A673 (cell line): Measurements from ENCODE around the gene SLC25A1. TPM values are rescaled to one million over a fixed set of nuclear protein-coding genes. Genes with fewer than 3 reads are reported as not detected.

Experiments used
- BruUV-seq: library from RNA; stranded (reverse); fragments of 400-500 nt; replicated peaks from 2 replicates; lab custom pipeline; 2021; lab: Mats Ljungman, UMichigan
- CTCF ChIA-PET: fragments of 300-600 bp; sonication (Branson Sonifier 250); formaldehyde crosslinking; loops from one replicate; lab custom pipeline; 2022; ENCODE audit warnings: antibody characterized with exemption; lab: Charles Lee
- POLR2A ChIA-PET: fragments of 300-600 bp; sonication (Branson Sonifier 250); formaldehyde crosslinking; loops from one replicate; lab custom pipeline; 2022; ENCODE audit warnings: antibody characterized with exemption; ENCODE audit not compliant: low non-redundant PET; lab: Charles Lee
- DNase-seq: peaks from one replicate; pipeline ENCODE4 v3.0.0-alpha.2; 2015; ENCODE audit warnings: low spot score
- H3K27ac ChIP-seq: fragments of 200-600 bp; sonication (generic); 2 replicates; pipeline ENCODE4 v1.5.1; 2016; ENCODE audit warnings: mixed run types, low read depth, mild to moderate bottlenecking, mixed read lengths, antibody characterized with exemption, low read length; ENCODE audit not compliant: poor library complexity, severe bottlenecking
- H3K27me3 ChIP-seq: fragments of 200-600 bp; sonication (generic); replicated peaks from 2 replicates; pipeline ENCODE4 v1.6.1; 2017; ENCODE audit warnings: mixed run types, low read depth, mild to moderate bottlenecking, mixed read lengths, antibody characterized with exemption, low read length; ENCODE audit not compliant: insufficient read depth, poor library complexity
- H3K36me3 ChIP-seq: fragments of 200-600 bp; sonication (generic); 2 replicates; pipeline ENCODE4 v1.6.1; 2016; ENCODE audit warnings: mixed run types, mild to moderate bottlenecking, mixed read lengths, antibody characterized with exemption, low read length; ENCODE audit not compliant: insufficient read depth, poor library complexity, severe bottlenecking
- H3K4me1 ChIP-seq: fragments of 200-600 bp; sonication (generic); 2 replicates; pipeline ENCODE4 v1.6.1; 2017; ENCODE audit warnings: mixed run types, mild to moderate bottlenecking, mixed read lengths, antibody characterized with exemption, low read length; ENCODE audit not compliant: insufficient read depth, poor library complexity, severe bottlenecking
- H3K4me3 ChIP-seq: fragments of 200-600 bp; sonication (generic); 2 replicates; pipeline ENCODE4 v1.5.1; 2016; ENCODE audit warnings: low read depth, mixed run types, mild to moderate bottlenecking, mixed read lengths, low read length; ENCODE audit not compliant: poor library complexity, severe bottlenecking
- H3K9me3 ChIP-seq: fragments of 200-600 bp; sonication (generic); 2 replicates; pipeline ENCODE4 v1.6.1; 2016; ENCODE audit warnings: mixed run types, low read depth, mild to moderate bottlenecking, mixed read lengths, antibody characterized with exemption, low read length; ENCODE audit not compliant: poor library complexity, severe bottlenecking
- EZH2 ChIP-seq: fragments of 200-600 bp; sonication (generic); IDR thresholded peaks from 2 replicates; pipeline ENCODE4 v1.6.1; 2017; ENCODE audit warnings: borderline replicate concordance, low read depth, mild to moderate bottlenecking, mixed read lengths, antibody characterized with exemption, low read length; ENCODE audit not compliant: poor library complexity, severe bottlenecking
- intact Hi-C: fragments of 100-400 bp; cut with micrococcal nuclease; formaldehyde crosslinking; loops from one replicate; pipeline ENCODE4 v1.10.0; 2022; ENCODE audit not compliant: unreplicated experiment
- total RNA-seq: library from RNA; stranded (reverse); gene quantifications from 2 replicates; pipeline ENCODE4 v1.2.3, GENCODE V29; 2021
- TF ChIP-seq, protein P1 (sequence below): fragments of 300-800, 200-600 bp; sonication (generic); conservative IDR thresholded peaks from 2 replicates; pipeline ENCODE4 v1.5.1; 2017; ENCODE audit warnings: low read depth, mild to moderate bottlenecking, antibody characterized with exemption, low read length, moderate library complexity, mixed read lengths

Gene SLC25A1
- total RNA-seq, 1 experiment from 2014 or later, result 91.0 TPM

DNA sequence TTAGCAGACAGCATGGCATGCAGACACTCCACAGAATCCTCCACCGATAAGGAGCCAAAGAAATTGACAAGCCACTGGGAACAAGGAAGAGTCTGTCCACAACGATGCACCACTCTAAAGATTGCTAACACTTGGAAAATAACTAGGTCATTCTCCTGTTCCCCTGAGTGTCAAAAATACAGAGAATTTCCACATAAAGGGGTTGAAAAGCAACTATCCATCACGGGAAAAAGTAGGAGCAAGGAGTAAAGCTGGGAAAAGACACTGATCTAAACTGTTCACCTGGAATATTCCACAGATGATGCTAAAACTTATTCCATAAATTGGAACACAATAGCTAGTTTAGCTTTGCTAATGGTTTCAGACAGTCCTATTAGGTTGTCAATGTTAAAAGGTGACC, 47.0 kb upstream of the SLC25A1 start:
- no peak for DNase-seq
- H3K4me3 ChIP-seq, result no peak overlapping the region
- POLR2A ChIA-PET, result no interaction called here
- no peaks in the 10 kb centered on the region for H3K9me3 ChIP-seq
- H3K27ac ChIP-seq, result no peak overlapping the region
- CTCF ChIA-PET, result no interaction called here
- no peaks in the 10 kb centered on the region for H3K4me1 ChIP-seq
- no peaks in the 10 kb centered on the region for H3K36me3 ChIP-seq
- no peaks in the 10 kb centered on the region for H3K27me3 ChIP-seq
- intact Hi-C loops, result no loop called here
- TF ChIP-seq, protein P1, sequence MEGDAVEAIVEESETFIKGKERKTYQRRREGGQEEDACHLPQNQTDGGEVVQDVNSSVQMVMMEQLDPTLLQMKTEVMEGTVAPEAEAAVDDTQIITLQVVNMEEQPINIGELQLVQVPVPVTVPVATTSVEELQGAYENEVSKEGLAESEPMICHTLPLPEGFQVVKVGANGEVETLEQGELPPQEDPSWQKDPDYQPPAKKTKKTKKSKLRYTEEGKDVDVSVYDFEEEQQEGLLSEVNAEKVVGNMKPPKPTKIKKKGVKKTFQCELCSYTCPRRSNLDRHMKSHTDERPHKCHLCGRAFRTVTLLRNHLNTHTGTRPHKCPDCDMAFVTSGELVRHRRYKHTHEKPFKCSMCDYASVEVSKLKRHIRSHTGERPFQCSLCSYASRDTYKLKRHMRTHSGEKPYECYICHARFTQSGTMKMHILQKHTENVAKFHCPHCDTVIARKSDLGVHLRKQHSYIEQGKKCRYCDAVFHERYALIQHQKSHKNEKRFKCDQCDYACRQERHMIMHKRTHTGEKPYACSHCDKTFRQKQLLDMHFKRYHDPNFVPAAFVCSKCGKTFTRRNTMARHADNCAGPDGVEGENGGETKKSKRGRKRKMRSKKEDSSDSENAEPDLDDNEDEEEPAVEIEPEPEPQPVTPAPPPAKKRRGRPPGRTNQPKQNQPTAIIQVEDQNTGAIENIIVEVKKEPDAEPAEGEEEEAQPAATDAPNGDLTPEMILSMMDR, result no peak
- no peak for TF ChIP-seq EZH2
- no TSS peak for BruUV-seq

GRCh38 chr22:19224985-19225384, 46.4 kb upstream of the SLC25A1 start:
- no peak overlapping the region for H3K4me3 ChIP-seq
- BruUV-seq, result no TSS peak
- no peak for TF ChIP-seq EZH2
- TF ChIP-seq, protein P1, result no peak
- no peaks in the 10 kb centered on the region for H3K36me3 ChIP-seq
- H3K9me3 ChIP-seq, result no peaks in the 10 kb centered on the region
- ChIA-PET POLR2A (no interaction called here), CTCF (no interaction called here)
- no peaks in the 10 kb centered on the region for H3K27me3 ChIP-seq
- intact Hi-C loops, result no loop called here
- no peaks in the 10 kb centered on the region for H3K4me1 ChIP-seq
- no peak overlapping the region for H3K27ac ChIP-seq
- no peak for DNase-seq

- intact Hi-C loops, result no loop called here
- no peaks in the 10 kb centered on the region for H3K4me1 ChIP-seq
- no peak overlapping the region for H3K4me3 ChIP-seq
- no peak for TF ChIP-seq EZH2
- TF ChIP-seq, protein P1, result no peak
- no peaks in the 10 kb centered on the region for H3K27me3 ChIP-seq
- H3K27ac ChIP-seq, result no peak overlapping the region
- POLR2A ChIA-PET, result no interaction called here
- no peaks in the 10 kb centered on the region for H3K36me3 ChIP-seq
- no peaks in the 10 kb centered on the region for H3K9me3 ChIP-seq
- no peak for DNase-seq
- CTCF ChIA-PET, result interaction anchor here (0.6 kb wide), 1 partner anchor 88 kb away, joined by 6 read pairs; no protein-coding TSS in a partner anchor
- no TSS peak for BruUV-seq
Observed at GRCh38 chr22:19224557-19224956, 46.0 kb upstream of the SLC25A1 start.
